ENCODE results near the gene KLHL33. TPM values are rescaled to one million over a fixed set of nuclear protein-coding genes. Genes with fewer than 3 reads are reported as not detected.

Gene KLHL33
- polyA plus RNA-seq, 6 donors from 2014 or later: 0.13 to 0.51 (median 0.40) TPM; not detected in 1

DNA sequence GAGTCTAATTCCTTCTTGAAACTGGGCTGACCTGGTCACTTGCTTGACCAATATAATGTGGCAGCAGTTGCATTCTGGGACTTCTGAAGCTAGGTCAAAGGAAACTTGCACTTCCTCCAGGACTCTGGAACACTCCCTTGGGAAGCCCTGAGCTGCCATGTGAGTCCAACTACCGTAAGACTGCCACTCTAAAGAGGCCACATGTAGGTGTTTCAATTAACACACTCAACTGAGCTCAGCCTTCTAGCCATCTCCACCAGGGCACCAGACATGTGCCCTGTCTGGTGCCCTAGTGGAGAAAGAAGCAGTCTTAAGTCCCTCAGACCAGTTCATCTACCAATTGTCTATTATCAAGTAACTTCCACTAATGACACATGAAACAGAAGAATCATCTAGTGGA is 16.5 kb downstream of the KLHL33 start:
- DNase-seq: no peak
- Mint-ChIP-seq H3K27me3 (no peaks in the 10 kb centered on the region), H3K4me1 (peaks cover 13 to 40% (median 22%) of the 10 kb centered on the region in 3 donors), H3K9me3 (peaks cover 0 to under 1% (median 0%) of the 10 kb centered on the region in 7 donors), H3K4me3 (no peak overlapping the region), H3K36me3 (no peaks in the 10 kb centered on the region), H3K27ac (peak overlapping the region in 4 of 6 donors; percentile 9 to 82 (median 56))
- no peak for ATAC-seq (ENCODE audit: low read depth in 2 of 2)

DNA sequence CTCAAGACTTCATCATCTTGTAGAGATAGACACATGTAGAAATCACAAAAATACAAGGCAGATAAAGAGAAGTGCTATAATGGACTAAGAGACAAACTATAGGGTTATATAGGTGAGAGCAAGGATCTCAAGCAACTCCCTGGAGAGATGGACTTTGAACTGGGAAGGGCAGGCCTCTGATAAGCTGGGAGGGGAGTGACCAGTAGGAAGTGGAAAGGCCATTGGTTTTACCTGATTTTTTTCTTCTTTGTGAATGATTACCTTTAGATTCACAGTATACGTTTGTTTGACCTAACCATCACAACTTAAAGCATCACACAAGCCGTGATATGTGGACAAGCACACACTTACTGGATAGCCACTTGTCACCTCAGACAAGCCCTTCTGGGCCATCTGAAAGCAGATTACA is 17.5 kb downstream of the KLHL33 start:
- Mint-ChIP-seq H3K4me1 (peaks cover 18 to 45% (median 25%) of the 10 kb centered on the region in 3 donors), H3K36me3 (no peaks in the 10 kb centered on the region), H3K27me3 (no peaks in the 10 kb centered on the region), H3K9me3 (no peaks in the 10 kb centered on the region), H3K27ac (no peak overlapping the region), H3K4me3 (peak overlapping the region in 1 of 8 donors; percentile 4)
- DNase-seq: no peak
- no peak for ATAC-seq (ENCODE audit: low read depth in 2 of 2)

DNA sequence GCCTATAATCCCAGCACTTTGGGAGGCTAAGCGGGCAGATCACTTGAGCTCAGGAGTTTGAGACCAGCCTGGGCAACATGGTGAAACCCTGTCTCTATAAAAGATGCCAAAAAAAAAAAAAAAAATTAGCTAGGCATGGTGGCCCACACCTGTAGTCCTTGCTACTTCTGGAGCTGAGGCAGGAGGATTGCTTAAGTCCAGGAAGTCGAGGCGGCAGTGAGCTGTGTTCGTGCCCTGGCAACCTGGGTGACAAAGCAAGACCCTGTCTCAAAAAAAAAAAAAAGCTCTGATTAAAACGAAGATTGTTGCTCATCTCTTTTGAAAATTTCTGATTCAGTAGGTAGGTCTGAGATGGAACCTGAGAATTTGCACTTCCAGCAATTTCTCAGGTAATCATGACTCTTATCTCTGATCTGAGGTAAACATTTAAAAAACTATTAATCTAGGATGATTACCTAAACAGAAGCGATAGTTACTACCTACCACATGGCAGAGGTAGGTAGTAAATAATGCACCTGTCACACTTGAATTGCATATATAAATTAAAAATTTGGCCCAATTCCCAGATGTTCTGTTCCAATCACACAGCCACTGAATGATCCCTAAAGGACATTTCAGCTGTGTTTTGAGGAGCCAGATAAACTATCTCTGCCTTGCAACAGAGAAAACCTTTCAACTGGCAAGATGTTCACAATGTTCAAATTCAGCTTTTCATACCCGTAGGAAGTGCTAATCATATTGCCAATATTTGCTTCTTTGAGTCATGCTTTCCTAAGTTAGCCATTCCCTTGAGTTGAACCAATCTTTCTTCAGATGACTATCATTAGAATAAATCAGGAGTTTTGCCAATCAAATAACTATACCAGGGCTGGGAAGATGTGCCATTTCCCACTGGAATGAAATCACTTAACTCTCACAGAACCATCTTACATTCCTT is 18.4 kb downstream of the KLHL33 start:
- ATAC-seq (ENCODE audit: low read depth in 2 of 2): no peak
- peaks cover 18 to 41% (median 27%) of the 10 kb centered on the region in 3 donors for H3K4me1 Mint-ChIP-seq

DNA sequence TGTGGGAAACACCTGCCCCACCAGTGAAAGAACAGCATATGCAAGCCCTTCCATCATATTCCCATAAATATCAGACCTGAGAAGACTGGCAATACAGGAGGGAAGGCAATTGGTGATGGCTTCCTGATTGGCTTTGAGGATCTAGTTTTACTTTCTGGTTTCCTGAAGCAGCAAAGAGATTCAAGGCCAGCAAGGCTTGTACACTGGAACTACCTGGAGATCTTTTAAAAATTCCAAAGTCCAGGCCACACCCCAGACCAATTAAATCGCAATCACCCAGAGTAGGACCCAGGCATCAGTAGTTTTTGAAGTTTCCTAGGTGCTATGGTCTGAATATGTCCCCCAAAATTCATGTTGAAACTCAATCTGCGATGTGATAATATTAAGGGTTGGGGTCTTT is 19.7 kb downstream of the KLHL33 start:
- peak overlapping the region in 6 of 8 donors; percentile 2 to 61 (median 46) for H3K4me3 Mint-ChIP-seq
- peak overlapping the region in 4 of 6 donors; percentile 34 to 84 (median 50) for H3K27ac Mint-ChIP-seq
- H3K27me3 Mint-ChIP-seq: no peaks in the 10 kb centered on the region
- no peak for DNase-seq
- H3K4me1 Mint-ChIP-seq: peaks cover 25 to 54% (median 36%) of the 10 kb centered on the region in 3 donors
- ATAC-seq (ENCODE audit: low read depth in 2 of 2): no peak
- H3K9me3 Mint-ChIP-seq: no peaks in the 10 kb centered on the region
- H3K36me3 Mint-ChIP-seq: no peaks in the 10 kb centered on the region

More for the DNA sequence above, 18.4 kb downstream of the KLHL33 start:
- H3K36me3 Mint-ChIP-seq: no peaks in the 10 kb centered on the region
- H3K27me3 Mint-ChIP-seq: no peaks in the 10 kb centered on the region
- peak overlapping the region in 1 of 8 donors; percentile 22 for H3K4me3 Mint-ChIP-seq
- no peak overlapping the region for H3K27ac Mint-ChIP-seq
- no peaks in the 10 kb centered on the region for H3K9me3 Mint-ChIP-seq
- no peak for DNase-seq

DNA sequence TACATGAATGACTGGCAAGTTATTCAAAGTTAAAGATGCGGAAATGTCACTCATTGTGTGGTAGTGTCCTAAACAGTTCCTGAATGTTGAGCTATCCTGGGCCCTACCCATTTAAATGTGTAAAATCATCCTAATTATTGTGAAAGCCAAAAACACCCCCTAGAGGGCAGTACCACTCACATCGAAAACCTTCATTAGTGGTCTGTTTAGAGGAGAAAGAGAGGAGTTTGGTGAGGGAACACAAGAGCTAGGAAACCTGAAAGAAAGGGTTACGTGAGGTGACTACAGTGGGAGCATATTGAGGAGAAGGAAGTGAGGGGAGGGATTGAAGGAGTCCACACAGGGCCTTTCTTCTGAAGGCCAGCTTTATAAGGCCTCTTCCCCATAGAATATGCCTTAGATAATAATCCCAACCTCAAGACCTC is 20.2 kb downstream of the KLHL33 start:
- Mint-ChIP-seq H3K27me3 (no peaks in the 10 kb centered on the region), H3K27ac (peak overlapping the region in 4 of 6 donors; percentile 34 to 84 (median 50)), H3K4me3 (peak overlapping the region in 7 of 8 donors; percentile 2 to 61 (median 37)), H3K9me3 (no peaks in the 10 kb centered on the region), H3K36me3 (no peaks in the 10 kb centered on the region), H3K4me1 (peaks cover 28 to 58% (median 40%) of the 10 kb centered on the region in 3 donors)
- DNase-seq (peak; percentile 63), ATAC-seq (ENCODE audit: low read depth in 2 of 2) (peak; percentile 34 to 50)

DNA sequence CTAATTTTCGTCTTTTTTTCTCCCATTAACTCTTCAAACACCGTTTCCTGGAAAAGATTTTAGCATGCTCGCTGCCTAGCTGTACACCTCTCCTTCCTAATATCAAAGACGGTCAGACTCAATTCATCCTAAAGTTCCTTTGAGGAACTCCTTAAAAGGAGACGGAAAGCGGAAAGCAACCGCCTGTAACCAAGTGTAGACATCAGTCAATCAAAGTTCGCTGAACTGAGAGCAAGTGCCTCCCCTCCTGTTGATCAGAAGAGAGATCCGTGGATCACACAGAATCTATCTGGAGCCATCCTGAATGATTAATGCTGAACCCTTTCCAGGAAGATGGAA is 22.3 kb downstream of the KLHL33 start:
- peak overlapping the region; percentile 88 to 100 (median 96) for H3K4me3 Mint-ChIP-seq
- no peaks in the 10 kb centered on the region for H3K27me3 Mint-ChIP-seq
- H3K27ac Mint-ChIP-seq: peak overlapping the region; percentile 89 to 99 (median 98)
- no peaks in the 10 kb centered on the region for H3K9me3 Mint-ChIP-seq
- H3K36me3 Mint-ChIP-seq: no peaks in the 10 kb centered on the region
- H3K4me1 Mint-ChIP-seq: peaks cover 36 to 63% (median 50%) of the 10 kb centered on the region in 3 donors
- DNase-seq (peak; percentile 34), ATAC-seq (ENCODE audit: low read depth in 2 of 2) (peak; percentile 17 to 23)

DNA sequence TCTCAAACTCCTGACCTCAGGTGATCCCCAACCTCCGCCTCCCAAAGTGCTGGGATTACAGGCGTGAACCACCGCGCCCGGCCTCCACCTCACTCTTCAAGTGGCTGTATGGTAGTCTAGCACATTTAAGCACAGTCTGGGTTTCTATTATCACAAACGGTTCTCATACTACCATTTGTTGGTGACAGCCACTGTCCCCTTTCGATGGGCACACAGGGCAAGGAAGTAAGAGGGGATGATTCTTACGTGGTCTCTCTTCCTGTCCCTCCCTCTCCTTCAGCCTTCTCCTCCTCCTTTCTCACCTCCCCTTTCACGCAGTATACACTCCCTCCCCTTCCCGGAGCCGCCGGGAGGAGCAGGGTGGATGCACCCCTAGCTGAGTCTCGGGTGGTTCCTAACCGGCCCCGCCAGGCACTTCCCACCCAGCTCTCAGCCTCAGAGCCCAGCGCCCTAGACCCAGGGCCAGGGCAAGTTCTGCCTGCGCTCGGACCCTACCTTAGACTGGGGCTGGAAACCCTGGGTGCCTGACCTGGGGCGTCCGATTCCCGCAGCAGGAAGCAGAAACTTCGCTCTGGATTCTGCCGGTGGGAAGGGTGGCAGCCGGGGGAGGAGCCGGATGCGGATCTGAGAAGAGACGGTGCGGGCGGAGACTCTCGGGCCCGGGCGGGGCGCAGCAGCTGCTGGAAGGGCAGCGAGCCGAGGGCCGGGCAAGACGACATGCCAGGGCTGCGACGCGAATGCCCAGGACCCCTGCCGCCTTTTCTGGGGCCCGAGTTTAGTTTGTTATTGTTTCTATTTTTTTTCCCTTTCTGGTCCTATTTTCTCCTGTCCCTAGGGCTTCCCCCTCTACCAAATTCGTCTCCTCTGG is 22.9 kb downstream of the KLHL33 start, which contains the start of gene TEP1:
Gene TEP1 (minus strand): TSS at position 626 of the 868 bp plus-strand sequence. CDS start 5,062 bp downstream, outside the sequence.
- H3K4me1 Mint-ChIP-seq: peaks cover 40 to 64% (median 48%) of the 10 kb centered on the region in 3 donors
- peak within 1 kb of the TSS; percentile 88 to 100 (median 96) for H3K4me3 Mint-ChIP-seq

DNA sequence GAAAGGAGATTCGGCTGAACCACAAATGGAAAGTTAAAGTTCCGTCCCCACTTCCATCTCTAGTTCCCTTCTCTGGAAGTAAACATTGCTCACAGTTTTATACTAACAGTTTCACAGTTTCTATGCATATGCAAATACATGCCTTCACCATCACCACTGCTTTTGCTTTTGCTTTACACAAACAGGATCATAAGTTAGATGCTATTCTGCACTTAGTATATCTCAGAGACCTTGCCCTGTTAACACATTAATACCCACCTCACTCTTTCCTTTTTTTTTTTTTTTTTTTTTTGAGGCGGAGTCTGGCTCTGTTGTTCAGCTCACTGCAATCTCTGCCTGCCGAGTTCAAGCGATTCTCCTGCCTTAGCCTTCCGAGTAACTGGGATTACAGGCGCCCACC is 23.6 kb downstream of the KLHL33 start:
- no peaks in the 10 kb centered on the region for H3K27me3 Mint-ChIP-seq

More for the DNA sequence above, 22.9 kb downstream of the KLHL33 start, which contains the start of gene TEP1:
- Mint-ChIP-seq H3K27me3 (no peaks in the 10 kb centered on the region), H3K36me3 (no peaks in the 10 kb centered on the region), H3K27ac (peak within 1 kb of the TSS; percentile 89 to 99 (median 98)), H3K9me3 (no peaks in the 10 kb centered on the region)
- DNase-seq: peak; percentile 73
- ATAC-seq (ENCODE audit: low read depth in 2 of 2): peak; percentile 68

DNA sequence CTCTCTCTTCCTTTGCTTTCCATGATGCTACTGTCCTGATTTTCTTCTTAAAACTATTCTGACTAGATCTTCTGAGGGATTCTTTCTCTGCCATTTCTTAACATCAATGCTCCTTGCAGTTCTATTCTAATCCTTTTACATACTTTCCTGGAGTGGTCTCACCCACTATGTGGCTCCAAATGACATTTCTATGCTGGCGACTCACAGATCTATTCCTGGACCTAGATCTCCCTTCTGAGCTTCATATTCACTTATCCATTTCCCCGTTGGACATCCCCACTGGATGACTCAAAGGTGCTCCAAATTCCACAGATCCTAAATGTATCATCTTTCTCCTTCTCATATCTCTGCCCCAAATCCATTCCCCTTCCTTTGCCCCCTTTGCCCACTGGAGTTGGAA is 26.7 kb downstream of the KLHL33 start:
- peaks cover 57 to 69% (median 66%) of the 10 kb centered on the region in 3 donors for H3K4me1 Mint-ChIP-seq
- peak overlapping the region in 2 of 8 donors; percentile 3 to 11 for H3K4me3 Mint-ChIP-seq
- peaks cover 21 to 23% of the 10 kb centered on the region in 2 donors for H3K36me3 Mint-ChIP-seq
- no peaks in the 10 kb centered on the region for H3K27me3 Mint-ChIP-seq
- H3K27ac Mint-ChIP-seq: peak overlapping the region in 5 of 6 donors; percentile 33 to 78 (median 49)
- ATAC-seq (ENCODE audit: low read depth in 2 of 2) (no peak), DNase-seq (no peak)
- H3K9me3 Mint-ChIP-seq: no peaks in the 10 kb centered on the region

More for the DNA sequence above, 23.6 kb downstream of the KLHL33 start:
- Mint-ChIP-seq H3K4me3 (peak overlapping the region; percentile 88 to 100 (median 96)), H3K9me3 (no peaks in the 10 kb centered on the region), H3K27ac (peak overlapping the region; percentile 86 to 99 (median 94)), H3K36me3 (no peaks in the 10 kb centered on the region), H3K4me1 (peaks cover 47 to 69% (median 51%) of the 10 kb centered on the region in 3 donors)
- DNase-seq (peak; percentile 62), ATAC-seq (ENCODE audit: low read depth in 2 of 2) (peak; percentile 80 to 82)

DNA sequence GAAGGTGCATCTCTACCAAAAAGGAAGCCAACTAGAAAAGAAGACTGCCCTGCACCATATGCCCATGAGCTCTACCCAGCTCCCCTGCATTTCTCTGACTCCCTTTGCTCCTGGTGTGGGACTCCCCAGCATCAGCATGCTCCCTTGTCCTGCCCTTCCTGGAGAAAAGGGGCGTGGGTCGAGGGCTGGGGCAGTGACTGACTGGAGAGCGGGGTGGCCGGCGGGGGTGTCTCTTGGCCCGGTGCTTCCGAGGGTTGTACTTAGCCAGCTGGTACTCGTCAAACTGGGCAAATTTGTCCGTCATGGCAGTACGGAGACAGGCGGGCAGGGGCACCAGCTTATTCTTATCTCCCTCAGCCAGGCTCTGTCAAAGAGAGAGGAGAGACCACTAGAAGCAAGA is 32.4 kb downstream of the KLHL33 start:
- peaks cover 32 to 47% of the 10 kb centered on the region in 2 donors for H3K36me3 Mint-ChIP-seq
- H3K4me3 Mint-ChIP-seq: no peak overlapping the region
- ATAC-seq (ENCODE audit: low read depth in 2 of 2) (no peak), DNase-seq (no peak)
- peak overlapping the region in 1 of 6 donors; percentile 56 for H3K27ac Mint-ChIP-seq
- H3K4me1 Mint-ChIP-seq: peaks cover 28 to 41% (median 29%) of the 10 kb centered on the region in 3 donors
- no peaks in the 10 kb centered on the region for H3K27me3 Mint-ChIP-seq
- H3K9me3 Mint-ChIP-seq: no peaks in the 10 kb centered on the region

DNA sequence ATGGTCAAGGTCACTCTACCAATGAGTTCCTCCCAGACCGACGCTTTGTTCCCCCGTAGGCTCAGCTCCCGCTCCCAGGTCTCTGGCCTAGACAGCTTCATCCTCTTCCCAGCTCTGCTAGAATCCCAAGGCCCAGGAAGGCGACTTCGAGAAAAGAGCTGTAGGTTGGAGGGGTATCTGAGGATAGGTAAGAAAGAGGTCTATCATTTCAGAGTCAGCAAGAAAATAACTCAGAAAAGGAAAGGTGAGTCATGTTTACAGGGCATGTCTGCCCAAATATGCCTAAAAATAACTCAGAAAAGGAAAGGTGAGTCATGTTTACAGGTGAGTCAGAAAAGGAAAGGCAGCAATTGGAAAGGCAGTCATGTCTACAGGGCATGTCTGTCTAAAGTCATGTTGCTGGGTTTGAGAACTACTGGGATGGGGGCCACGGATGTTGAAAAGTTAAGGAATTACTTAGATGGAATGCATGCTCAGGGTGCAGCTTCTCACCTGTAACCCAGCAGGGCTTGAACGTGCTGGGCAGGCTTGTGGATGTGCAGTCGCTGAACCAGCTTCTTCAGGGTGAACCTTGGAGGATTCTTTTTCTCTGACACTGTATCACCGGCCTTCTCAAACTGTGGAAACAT is 34.9 kb downstream of the KLHL33 start:
- Mint-ChIP-seq H3K36me3 (peaks cover 34 to 38% of the 10 kb centered on the region in 2 donors), H3K27ac (peak overlapping the region in 4 of 6 donors; percentile 40 to 81 (median 66)), H3K4me3 (no peak overlapping the region), H3K27me3 (no peaks in the 10 kb centered on the region), H3K9me3 (no peaks in the 10 kb centered on the region), H3K4me1 (peaks cover 9 to 21% (median 12%) of the 10 kb centered on the region in 3 donors)
- DNase-seq (no peak), ATAC-seq (ENCODE audit: low read depth in 2 of 2) (no peak)

DNA sequence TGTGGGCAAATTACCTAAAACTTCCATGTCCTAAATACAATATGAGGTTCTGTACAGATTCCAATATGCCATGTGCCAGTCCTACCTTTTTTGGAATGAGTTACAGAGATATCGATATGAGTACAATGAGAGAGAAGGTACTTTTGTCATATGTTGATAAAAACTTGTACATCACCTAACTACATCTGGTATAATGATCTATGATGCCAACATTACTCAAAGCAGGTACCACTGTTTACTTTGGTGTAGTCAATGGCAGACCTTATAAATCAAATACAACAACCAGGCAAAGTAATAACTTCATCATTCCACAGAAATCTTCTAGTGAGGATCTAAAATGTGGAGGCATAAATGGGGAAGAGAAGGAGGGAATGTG is 35.4 kb downstream of the KLHL33 start:
- Mint-ChIP-seq H3K36me3 (peaks cover 35 to 37% of the 10 kb centered on the region in 2 donors), H3K4me1 (peaks cover 5 to 20% (median 11%) of the 10 kb centered on the region in 3 donors), H3K4me3 (no peak overlapping the region), H3K27ac (peak overlapping the region in 2 of 6 donors; percentile 15 to 81), H3K27me3 (no peaks in the 10 kb centered on the region), H3K9me3 (no peaks in the 10 kb centered on the region)
- no peak for ATAC-seq (ENCODE audit: low read depth in 2 of 2)
- DNase-seq: no peak
